Activated CD4-positive, alpha-beta T cell treated with anti-CD3 and anti-CD28 coated beads for 48 hours (primary cell): ENCODE data around the gene PTGDR.
A peak's percentile ranks its signal among the peaks of the same experiment; 100 is the strongest.

Experiments used
- DNase-seq: peaks from one replicate; pipeline ENCODE4 v3.0.0-alpha.2; 2020

The PTGDR gene

GRCh38 chr14:52267501-52268278, at the start of gene PTGDR:
PTGDR (plus strand) TSS chr14:52267698; CDS start chr14:52267815, 117 bp downstream.
- DNase-seq = peak; percentile 48

DNA sequence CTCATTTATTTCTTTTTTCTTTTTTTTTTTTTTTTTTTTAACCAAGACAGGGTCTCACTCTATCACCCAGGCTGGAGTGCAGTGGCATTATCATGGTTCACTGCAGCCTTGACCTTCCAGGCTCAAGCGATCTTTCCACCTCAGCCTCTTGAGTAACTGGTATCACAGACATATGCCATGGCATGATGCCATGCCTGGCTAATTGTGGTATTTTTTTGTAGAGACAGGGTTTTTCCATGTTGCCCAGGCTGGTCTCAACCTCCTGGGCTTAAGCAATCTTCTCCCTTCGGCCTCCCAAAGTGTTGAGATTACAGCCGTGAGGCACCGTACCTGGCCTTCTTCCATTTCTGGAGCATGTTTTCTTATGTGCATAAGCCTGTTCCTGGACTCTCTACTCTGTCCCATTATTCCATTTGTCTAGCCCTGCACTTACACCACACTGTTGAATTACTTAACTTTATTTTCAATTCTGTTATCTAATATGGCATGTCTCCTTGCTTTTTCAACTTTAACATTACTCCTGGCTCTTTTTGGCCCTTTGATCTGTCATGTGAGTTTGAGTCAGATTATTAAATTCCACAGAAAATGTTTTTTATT, 47.9 kb upstream of the PTGDR start:
- no peak for DNase-seq

- no peak for DNase-seq
Observed at GRCh38 chr14:52220924-52221811, 46.3 kb upstream of the PTGDR start.

DNA sequence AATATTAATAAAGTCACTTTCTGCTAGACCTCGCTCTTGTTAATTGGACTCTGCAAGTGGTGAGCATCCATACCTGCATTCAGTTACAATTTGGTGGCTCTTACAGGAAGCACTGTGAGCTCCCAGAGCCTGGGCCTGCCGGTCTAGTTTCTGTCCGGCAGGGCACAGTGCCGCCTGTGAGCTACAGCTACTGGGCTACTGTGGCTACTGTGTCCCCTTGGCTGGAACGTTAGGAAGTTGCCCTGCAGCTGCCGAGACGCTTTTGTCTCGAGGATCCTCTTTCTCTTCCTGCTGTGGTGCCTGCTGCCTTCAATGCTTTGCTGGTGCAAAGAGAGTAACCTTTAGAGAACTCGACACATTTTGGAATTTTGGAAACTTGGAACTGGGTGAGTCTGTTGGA, 44.6 kb upstream of the PTGDR start:
- no peak for DNase-seq

- no peak for DNase-seq
Observed at GRCh38 chr14:52227619-52228222, 39.8 kb upstream of the PTGDR start.

- DNase-seq = no peak
Observed at GRCh38 chr14:52233693-52234092, 33.8 kb upstream of the PTGDR start.

GRCh38 chr14:52235434-52235833, 32.1 kb upstream of the PTGDR start:
- no peak for DNase-seq

DNA sequence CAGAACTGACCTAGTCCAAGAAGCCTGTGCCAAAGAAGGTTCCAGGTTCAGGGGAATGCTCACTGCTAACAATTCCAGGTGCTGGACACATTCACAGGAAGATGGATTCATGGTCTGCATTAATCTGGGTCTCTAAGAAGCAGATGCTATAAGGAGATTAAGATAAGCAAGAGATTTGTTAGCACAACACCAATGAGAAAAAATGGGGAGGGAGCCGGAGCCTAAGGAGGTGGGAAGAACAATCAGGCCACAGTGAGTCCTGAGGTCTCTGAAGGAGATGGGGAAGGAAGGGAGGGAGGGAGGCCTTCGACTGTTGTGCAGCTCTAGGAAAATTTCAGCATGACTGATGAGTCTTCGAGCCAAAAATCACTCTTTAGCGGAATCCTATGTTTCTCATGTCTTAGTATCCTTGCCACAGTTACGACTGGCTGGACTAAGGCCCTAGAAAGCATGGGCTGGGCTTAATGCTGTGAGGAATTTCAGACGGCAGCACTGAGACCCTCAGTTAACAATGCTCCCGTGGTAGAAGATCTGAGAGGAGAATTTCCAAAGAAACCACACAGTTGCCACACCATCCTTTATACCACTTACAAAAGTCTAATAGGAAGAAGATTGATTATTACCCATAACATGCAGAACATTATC, 31.5 kb upstream of the PTGDR start:
- DNase-seq = no peak

DNA sequence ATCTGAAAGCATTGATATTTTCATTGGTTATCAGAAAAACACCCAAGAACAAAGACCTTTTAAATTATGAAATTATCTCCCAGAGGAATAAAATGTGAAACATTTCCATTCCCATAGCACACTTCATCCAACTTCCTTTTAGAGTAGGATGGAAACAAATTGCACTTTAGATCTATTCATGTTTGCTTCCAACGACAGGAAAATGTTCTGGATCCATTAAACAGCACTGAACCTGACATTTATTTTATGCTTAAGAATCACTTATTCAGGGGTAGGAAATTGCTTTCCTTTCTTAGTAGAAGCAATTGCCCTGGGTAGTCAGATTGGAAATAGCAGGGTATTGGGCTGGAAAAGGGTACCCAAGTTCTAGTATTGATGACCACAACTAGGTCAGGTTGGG, 28.8 kb upstream of the PTGDR start:
- DNase-seq = no peak

DNA sequence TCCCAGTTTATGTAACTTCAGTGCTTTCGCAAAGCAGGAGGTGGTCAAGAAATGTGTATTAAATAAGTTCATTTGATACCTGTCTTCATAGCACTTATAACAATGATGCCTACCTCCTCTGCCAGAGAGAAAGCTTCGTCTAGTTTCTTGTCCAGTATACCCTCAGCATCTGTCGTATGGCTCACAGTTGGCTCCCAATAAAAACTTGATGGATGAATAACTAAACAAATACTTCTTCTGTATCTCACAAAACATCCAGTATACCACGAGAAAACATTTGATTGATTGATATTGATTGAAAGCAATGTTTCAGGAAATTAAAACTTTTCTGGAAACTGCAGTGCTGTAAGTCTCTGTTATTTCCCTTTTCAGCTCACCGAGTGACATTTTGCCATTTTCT, 26.9 kb upstream of the PTGDR start:
- DNase-seq = no peak

DNA sequence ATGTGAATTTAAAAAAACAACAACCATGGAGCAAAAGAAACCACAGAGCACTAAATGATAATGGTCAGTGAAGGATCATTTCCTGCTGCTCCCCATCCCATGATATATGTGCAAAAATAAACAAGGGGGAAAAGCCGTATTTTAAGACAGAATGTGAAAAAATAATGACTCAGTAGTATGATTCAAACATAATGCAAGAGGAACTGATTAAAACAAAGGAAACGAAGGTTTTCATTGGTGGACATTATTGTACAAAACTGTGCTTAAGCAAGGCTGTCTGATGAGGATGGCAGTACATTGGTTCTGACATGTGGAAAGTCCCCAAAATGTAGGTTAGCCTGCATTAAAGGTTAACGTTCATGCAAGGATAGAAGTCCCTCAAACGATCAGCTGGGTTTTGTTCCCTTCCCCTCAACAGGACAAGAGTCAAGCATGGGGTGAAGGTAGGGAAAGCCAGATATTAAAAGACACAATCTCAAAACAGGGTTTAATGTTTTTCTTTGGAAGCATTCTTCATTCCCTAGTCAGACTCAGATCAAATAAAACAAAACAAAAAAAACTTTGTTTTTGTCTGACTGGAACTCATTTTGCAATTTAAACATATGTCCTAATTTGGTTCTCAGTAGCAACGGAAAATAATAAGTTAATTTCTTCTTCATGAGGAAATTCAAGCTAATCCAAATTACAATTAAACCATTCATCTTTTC, 26.3 kb upstream of the PTGDR start:
- DNase-seq = no peak

DNA sequence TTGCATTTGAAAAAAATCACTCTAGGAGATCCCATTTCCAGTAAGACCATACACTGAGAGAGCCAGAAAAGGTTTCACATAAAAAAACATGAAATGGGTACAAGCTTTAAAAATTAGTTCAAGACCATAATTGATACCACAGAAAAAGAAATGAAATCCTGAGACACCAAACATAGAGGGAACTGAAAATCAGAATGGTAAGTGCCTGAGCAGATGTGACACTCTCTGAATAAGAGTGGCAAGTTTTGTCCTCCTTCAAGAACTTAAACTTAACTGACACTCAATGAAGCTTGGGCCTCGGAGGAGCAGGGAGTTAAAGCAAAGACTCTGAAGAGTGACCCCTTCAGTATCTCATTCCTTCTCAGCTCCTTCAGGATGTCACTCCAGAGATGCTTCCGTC, 23.2 kb upstream of the PTGDR start:
- DNase-seq = no peak

DNA sequence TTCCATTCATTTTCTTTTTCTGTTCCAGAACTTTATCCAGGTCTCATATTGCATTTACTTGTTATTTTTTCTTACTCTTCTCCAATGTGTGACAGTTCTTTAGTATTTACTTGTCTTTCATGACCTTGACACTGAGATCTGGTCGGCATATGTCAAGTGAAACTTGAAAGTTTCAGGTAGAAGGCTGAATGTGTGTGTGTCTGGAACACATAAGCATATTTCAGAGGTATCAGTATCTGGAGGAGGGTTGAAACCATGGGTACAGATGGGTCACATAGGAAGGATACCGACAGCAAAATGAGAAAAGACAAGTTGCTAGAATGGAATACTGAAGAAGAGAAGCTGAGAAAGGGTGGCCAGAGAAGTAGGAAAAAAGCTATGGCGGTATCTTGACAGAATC, 22.5 kb upstream of the PTGDR start:
- no peak for DNase-seq

DNA sequence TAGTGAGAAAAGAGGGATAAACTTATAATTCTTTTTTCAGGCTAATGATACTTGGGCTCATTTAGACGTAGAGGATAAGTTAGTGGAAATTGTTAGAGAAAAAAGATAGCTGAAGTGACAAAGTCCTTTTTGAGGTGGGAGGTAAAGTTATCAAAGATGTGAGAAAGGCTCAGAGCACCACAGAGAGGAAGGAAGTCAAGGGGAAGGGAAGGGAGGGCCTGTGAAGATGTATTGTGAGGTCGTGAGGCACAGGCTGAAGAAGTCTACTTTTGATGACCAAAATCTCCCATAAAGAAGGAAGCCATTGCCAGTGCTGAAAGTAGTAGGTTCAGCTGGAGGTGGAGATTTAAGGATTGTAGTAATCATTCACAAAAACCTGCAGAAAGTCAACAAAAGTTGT, 19.4 kb upstream of the PTGDR start:
- DNase-seq = no peak

GRCh38 chr14:52251724-52252123, 15.8 kb upstream of the PTGDR start:
- no peak for DNase-seq

DNA sequence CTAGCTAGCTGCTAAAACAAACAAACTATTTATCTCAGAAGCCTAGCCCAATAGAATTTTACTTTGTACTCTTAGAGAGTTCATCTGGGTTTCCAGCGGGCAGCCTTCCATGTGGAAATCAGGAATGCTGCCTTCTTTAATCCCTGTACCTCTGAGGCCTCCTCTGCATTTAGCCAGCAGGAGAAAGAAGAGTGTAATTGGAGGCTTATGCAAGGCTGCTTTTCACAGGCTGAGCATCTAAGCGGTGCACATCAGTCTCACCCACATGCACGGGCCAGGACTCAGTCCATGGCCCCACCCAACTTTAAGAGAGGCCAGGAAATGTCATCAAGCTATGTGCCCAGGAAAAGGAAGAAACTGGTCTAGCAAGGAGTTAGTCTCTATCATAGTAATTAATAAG, 14.0 kb upstream of the PTGDR start:
- no peak for DNase-seq

DNA sequence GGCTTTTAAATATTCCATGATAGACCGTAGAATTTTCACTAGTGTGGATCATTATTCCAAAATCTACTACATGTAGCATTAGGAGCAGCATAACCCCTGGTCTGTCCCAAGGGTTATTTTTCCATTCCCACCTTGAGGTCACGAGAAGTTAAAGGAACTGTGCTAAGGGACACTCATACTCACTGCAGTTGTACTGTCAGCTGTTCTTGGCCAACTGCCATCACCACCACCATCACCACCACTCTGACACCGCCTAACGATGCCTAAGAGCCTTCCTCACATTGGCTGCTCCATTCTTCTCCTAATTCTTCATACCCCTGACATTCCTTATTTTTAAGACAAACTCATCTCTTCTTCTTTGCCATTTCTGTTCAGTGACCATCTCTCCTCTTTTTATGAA, 13.4 kb upstream of the PTGDR start:
- no peak for DNase-seq

GRCh38 chr14:52258783-52259182, 8.7 kb upstream of the PTGDR start:
- DNase-seq = no peak

DNA sequence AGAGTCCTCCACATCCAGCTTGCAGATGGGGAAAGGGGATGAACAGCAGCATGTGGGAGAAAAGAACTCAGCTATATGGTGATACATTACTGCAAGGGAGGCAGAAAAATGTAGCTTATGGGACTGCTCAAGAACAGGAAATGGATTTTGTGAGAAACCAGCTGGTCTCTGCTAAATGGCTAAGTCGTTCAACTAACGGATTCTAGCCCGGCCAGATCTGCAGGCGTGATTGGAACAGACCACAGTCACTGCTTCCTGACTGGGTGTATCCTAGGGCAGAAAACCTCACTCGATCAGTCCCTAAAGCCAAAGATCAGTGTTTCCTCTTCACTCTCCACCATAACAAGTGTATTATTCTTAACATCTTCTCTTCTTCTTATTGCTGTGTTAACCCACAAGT, 8.1 kb upstream of the PTGDR start:
- DNase-seq = no peak

- DNase-seq = no peak
Observed at GRCh38 chr14:52262600-52262999, 4.9 kb upstream of the PTGDR start.

DNA sequence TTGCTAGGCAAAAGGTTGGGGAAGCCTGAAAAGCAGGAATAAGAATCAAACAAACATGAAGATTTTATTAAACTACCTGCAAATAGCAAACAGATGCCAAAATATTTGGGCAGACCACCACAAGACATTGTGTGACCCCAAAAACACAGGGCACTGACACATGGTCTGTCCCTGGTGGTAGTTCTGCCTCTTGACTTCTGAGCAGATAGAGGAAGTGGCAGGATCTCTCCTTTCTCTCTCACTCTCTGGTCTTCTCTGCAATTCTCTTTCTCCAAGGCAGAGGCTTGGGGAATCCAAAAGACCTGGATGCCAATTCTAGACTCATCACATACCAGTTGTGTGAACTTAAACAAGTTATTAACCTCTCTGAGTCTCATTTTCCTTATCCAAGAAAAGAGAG, 4.3 kb upstream of the PTGDR start:
- no peak for DNase-seq

DNA sequence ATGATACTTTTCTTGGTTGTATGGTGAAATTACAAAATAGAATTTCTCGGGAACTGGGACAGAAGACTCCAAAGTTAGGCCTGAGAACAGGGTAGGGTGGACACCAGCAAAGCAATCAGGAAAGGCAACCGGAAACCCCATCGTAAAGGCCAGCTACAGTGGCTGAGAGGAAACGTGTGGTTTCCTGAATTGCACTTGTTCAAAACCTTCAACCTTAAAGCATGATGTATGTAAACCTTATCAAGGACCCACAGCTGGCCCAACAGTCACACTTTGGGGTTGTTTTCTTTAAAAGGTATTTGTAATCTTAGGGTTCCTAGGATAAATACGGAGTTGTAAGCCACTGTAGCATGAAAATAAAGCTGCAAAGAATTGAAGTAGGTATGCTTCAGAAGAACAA, 2.2 kb upstream of the PTGDR start:
- no peak for DNase-seq
